C1 segment of cervical spinal cord (tissue), 14 donors: ENCODE data around the gene TUT1.
"Not testable (repeated sequence)": the region's sequence is repeated elsewhere in the genome, so short reads cannot be mapped to it uniquely, and the experiment has no call there.

ENCODE experiments used
- DNase-seq, 14 donors: peaks; one replicate each; lab custom pipeline; 2025; lab: John Stamatoyannopoulos, UW

The TUT1 gene

GRCh38 chr11:62579252-62579651, 12.1 kb downstream of the TUT1 start:
- DNase-seq = no peak

- DNase-seq = no peak
Observed at GRCh38 chr11:62578541-62578940, 12.8 kb downstream of the TUT1 start.

GRCh38 chr11:62577046-62577714, 14.1 kb downstream of the TUT1 start:
- no peak for DNase-seq

- DNase-seq = no peak
Observed at GRCh38 chr11:62575837-62576236, 15.5 kb downstream of the TUT1 start.

- no peak for DNase-seq
Observed at GRCh38 chr11:62575156-62575555, 16.2 kb downstream of the TUT1 start.

GRCh38 chr11:62574363-62575071, 16.8 kb downstream of the TUT1 start:
- DNase-seq = peak in 3 of 14 donors; percentile 22 to 47 (median 31)

- peak; percentile 88 to 99 (median 98) for DNase-seq
Observed at GRCh38 chr11:62573592-62574362, 17.5 kb downstream of the TUT1 start, which contains the start of gene EEF1G. Gene EEF1G, minus strand, starts transcription at chr11:62573891. Its CDS starts 49 bp downstream, at chr11:62573842.

- DNase-seq = peak in 5 of 14 donors; percentile 30 to 81 (median 58)
Observed at GRCh38 chr11:62573006-62573591, 18.2 kb downstream of the TUT1 start.

- no peak for DNase-seq
Observed at GRCh38 chr11:62572431-62572830, 18.9 kb downstream of the TUT1 start.

GRCh38 chr11:62571493-62571892, 19.8 kb downstream of the TUT1 start:
- not testable (repeated sequence) for DNase-seq

- not testable (repeated sequence) for DNase-seq
Observed at GRCh38 chr11:62570903-62571302, 20.4 kb downstream of the TUT1 start.

GRCh38 chr11:62569611-62570010, 21.7 kb downstream of the TUT1 start:
- no peak for DNase-seq

GRCh38 chr11:62567018-62567633, 24.2 kb downstream of the TUT1 start:
- DNase-seq = no peak

GRCh38 chr11:62566247-62566646, 25.1 kb downstream of the TUT1 start:
- DNase-seq = no peak

GRCh38 chr11:62565100-62565802, 26.1 kb downstream of the TUT1 start:
- no peak for DNase-seq

GRCh38 chr11:62561677-62562230, 29.6 kb downstream of the TUT1 start:
- not testable (repeated sequence) for DNase-seq

GRCh38 chr11:62560566-62561103, 30.7 kb downstream of the TUT1 start:
- DNase-seq = peak in 4 of 14 donors; percentile 12 to 38 (median 20)

GRCh38 chr11:62559626-62560025, 31.7 kb downstream of the TUT1 start:
- not testable (repeated sequence) for DNase-seq

- DNase-seq = no peak
Observed at GRCh38 chr11:62559204-62559603, 32.1 kb downstream of the TUT1 start.

GRCh38 chr11:62558669-62559068, 32.7 kb downstream of the TUT1 start:
- no peak for DNase-seq
